Measurements from ENCODE around the gene UEVLD. TPM values are rescaled to one million over a fixed set of nuclear protein-coding genes. Genes with fewer than 3 reads are reported as not detected.

The UEVLD gene
- total and polyA plus RNA-seq, 4 donors, result 5.7 to 15.5 (median 6.7) TPM

- TF ChIP-seq REST (IDR thresholded peaks at IDR 0.05) (no peak), HNF4G (IDR thresholded peaks at IDR 0.05) (no peak), SP1 (IDR thresholded peaks at IDR 0.05) (no peak), TAF1 (conservative IDR thresholded peaks at IDR 0.05) (no peak)
Observed at GRCh38 chr11:18632841-18633240, 44.3 kb upstream of the UEVLD start (continued).

GRCh38 chr11:18624161-18624560 is 35.6 kb upstream of the UEVLD start:
- no peak overlapping the region for H3K4me3 ChIP-seq (ENCODE audit: low read depth in 1 of 3, low read length in 3 of 3)
- H3K9ac ChIP-seq (ENCODE audit: low read depth in 1 of 2, low read length in 2 of 2), result no peak overlapping the region
- H3K27me3 ChIP-seq (ENCODE audit: control insufficient read depth in 4 of 4, insufficient read depth in 4 of 4, low read length in 3 of 4), result no peaks in the 10 kb centered on the region
- H3K36me3 ChIP-seq (ENCODE audit: control insufficient read depth in 4 of 4, insufficient read depth in 3 of 4, low read depth in 1 of 4, low read length in 3 of 4), result no peaks in the 10 kb centered on the region
- WGBS, result 97% methylated on average over 1 of the region's 1 CpG
- no peak for DNase-seq (ENCODE audit: low spot score)
- no peak overlapping the region for H3K27ac ChIP-seq (ENCODE audit: low read depth in 1 of 2, low read length in 2 of 2)
- peaks cover 0 to 3% (median 0%) of the 10 kb centered on the region in 4 donors for H3K4me1 ChIP-seq (ENCODE audit: control insufficient read depth in 4 of 4, insufficient read depth in 4 of 4, low read length in 3 of 4)
- H3K9me3 ChIP-seq (ENCODE audit: control insufficient read depth in 4 of 4, low read length in 3 of 4), result no peaks in the 10 kb centered on the region
- TF ChIP-seq RAD21 (IDR thresholded peaks at IDR 0.05), result no peak
- TF ChIP-seq SP1 (IDR thresholded peaks at IDR 0.05), result no peak
- TF ChIP-seq, protein P1, sequence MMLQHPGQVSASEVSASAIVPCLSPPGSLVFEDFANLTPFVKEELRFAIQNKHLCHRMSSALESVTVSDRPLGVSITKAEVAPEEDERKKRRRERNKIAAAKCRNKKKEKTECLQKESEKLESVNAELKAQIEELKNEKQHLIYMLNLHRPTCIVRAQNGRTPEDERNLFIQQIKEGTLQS (IDR thresholded peaks at IDR 0.05), result no peak
- no peak for TF ChIP-seq YY1 (IDR thresholded peaks at IDR 0.05)
- no peak for TF ChIP-seq CTCF (IDR thresholded peaks at IDR 0.05; ENCODE audit: low read depth, low read length, missing input control)
- TF ChIP-seq FOXA1 (IDR thresholded peaks at IDR 0.05), result no peak
- TF ChIP-seq GABPA (IDR thresholded peaks at IDR 0.05 in 1 of 2, conservative IDR thresholded peaks at IDR 0.05 in 1 of 2), result no peak
- TF ChIP-seq, protein P2, sequence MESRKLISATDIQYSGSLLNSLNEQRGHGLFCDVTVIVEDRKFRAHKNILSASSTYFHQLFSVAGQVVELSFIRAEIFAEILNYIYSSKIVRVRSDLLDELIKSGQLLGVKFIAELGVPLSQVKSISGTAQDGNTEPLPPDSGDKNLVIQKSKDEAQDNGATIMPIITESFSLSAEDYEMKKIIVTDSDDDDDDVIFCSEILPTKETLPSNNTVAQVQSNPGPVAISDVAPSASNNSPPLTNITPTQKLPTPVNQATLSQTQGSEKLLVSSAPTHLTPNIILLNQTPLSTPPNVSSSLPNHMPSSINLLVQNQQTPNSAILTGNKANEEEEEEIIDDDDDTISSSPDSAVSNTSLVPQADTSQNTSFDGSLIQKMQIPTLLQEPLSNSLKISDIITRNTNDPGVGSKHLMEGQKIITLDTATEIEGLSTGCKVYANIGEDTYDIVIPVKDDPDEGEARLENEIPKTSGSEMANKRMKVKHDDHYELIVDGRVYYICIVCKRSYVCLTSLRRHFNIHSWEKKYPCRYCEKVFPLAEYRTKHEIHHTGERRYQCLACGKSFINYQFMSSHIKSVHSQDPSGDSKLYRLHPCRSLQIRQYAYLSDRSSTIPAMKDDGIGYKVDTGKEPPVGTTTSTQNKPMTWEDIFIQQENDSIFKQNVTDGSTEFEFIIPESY (IDR thresholded peaks at IDR 0.05), result no peak
- TF ChIP-seq RXRA (IDR thresholded peaks at IDR 0.05), result no peak
- TF ChIP-seq NR2F2 (IDR thresholded peaks at IDR 0.05), result no peak
- no peak for TF ChIP-seq JUND (IDR thresholded peaks at IDR 0.05)
- no peak for TF ChIP-seq MAX (IDR thresholded peaks at IDR 0.05)
- no peak for TF ChIP-seq EGR1 (IDR thresholded peaks at IDR 0.05; ENCODE audit: low read depth in 2 of 2)
- TF ChIP-seq REST (IDR thresholded peaks at IDR 0.05), result no peak
- no peak for TF ChIP-seq HNF4G (IDR thresholded peaks at IDR 0.05)
- no peak for TF ChIP-seq HNF4A (conservative IDR thresholded peaks at IDR 0.05)
- no peak for TF ChIP-seq FOXA2 (IDR thresholded peaks at IDR 0.05)
- TF ChIP-seq TAF1 (conservative IDR thresholded peaks at IDR 0.05), result no peak
